Right forelimb (tissue), 1 donor: ENCODE results near the gene KIF13A.
"Not testable (repeated sequence)": the region's sequence is repeated elsewhere in the genome, so short reads cannot be mapped to it uniquely, and the experiment has no call there.

Source experiments
- DNase-seq: peaks from one replicate; pipeline ENCODE4 v3.0.0-alpha.2; 2018

KIF13A gene

GRCh38 chr6:17869010-17869752 is 118.3 kb downstream of the KIF13A start:
- DNase-seq = no peak

GRCh38 chr6:17867880-17868279 is 119.6 kb downstream of the KIF13A start:
- no peak for DNase-seq

GRCh38 chr6:17866876-17867444 is 120.5 kb downstream of the KIF13A start:
- DNase-seq = no peak

- no peak for DNase-seq
Observed at GRCh38 chr6:17865798-17866725, 121.4 kb downstream of the KIF13A start.

- DNase-seq = no peak
Observed at GRCh38 chr6:17865243-17865642, 122.2 kb downstream of the KIF13A start.

- DNase-seq = no peak
Observed at GRCh38 chr6:17863901-17864754, 123.3 kb downstream of the KIF13A start.

GRCh38 chr6:17861361-17861760 is 126.1 kb downstream of the KIF13A start:
- DNase-seq = no peak

- DNase-seq = no peak
Observed at GRCh38 chr6:17859846-17860245, 127.6 kb downstream of the KIF13A start.

GRCh38 chr6:17858584-17858983 is 128.9 kb downstream of the KIF13A start:
- DNase-seq = no peak

GRCh38 chr6:17857188-17857587 is 130.2 kb downstream of the KIF13A start:
- not testable (repeated sequence) for DNase-seq

- no peak for DNase-seq
Observed at GRCh38 chr6:17856306-17856705, 131.1 kb downstream of the KIF13A start.

- DNase-seq = no peak
Observed at GRCh38 chr6:17855381-17855780, 132.1 kb downstream of the KIF13A start.

- DNase-seq = no peak
Observed at GRCh38 chr6:17853533-17853932, 133.9 kb downstream of the KIF13A start.

GRCh38 chr6:17851720-17852161 is 135.7 kb downstream of the KIF13A start:
- no peak for DNase-seq

- no peak for DNase-seq
Observed at GRCh38 chr6:17851001-17851719, 136.3 kb downstream of the KIF13A start.

- DNase-seq = no peak
Observed at GRCh38 chr6:17850281-17850680, 137.2 kb downstream of the KIF13A start.

- DNase-seq = no peak
Observed at GRCh38 chr6:17847203-17847760, 140.2 kb downstream of the KIF13A start.

GRCh38 chr6:17846762-17847161 is 140.7 kb downstream of the KIF13A start:
- DNase-seq = no peak

GRCh38 chr6:17845598-17845997 is 141.8 kb downstream of the KIF13A start:
- DNase-seq = no peak

GRCh38 chr6:17844967-17845366 is 142.5 kb downstream of the KIF13A start:
- DNase-seq = not testable (repeated sequence)
